HG03175 (cell line): ENCODE data around the gene ZNF90.
A peak's percentile ranks its signal among the peaks of the same experiment; 100 is the strongest.
"Not testable (repeated sequence)": the region's sequence is repeated elsewhere in the genome, so short reads cannot be mapped to it uniquely, and the experiment has no call there.

ENCODE experiments used
- ATAC-seq: cut with Tn5 transposase; IDR thresholded peaks from one replicate; pipeline ENCODE4 v1.9.1; 2021; ENCODE audit warnings: mild to moderate bottlenecking, moderate library complexity; ENCODE audit not compliant: unreplicated experiment

ZNF90 gene

DNA sequence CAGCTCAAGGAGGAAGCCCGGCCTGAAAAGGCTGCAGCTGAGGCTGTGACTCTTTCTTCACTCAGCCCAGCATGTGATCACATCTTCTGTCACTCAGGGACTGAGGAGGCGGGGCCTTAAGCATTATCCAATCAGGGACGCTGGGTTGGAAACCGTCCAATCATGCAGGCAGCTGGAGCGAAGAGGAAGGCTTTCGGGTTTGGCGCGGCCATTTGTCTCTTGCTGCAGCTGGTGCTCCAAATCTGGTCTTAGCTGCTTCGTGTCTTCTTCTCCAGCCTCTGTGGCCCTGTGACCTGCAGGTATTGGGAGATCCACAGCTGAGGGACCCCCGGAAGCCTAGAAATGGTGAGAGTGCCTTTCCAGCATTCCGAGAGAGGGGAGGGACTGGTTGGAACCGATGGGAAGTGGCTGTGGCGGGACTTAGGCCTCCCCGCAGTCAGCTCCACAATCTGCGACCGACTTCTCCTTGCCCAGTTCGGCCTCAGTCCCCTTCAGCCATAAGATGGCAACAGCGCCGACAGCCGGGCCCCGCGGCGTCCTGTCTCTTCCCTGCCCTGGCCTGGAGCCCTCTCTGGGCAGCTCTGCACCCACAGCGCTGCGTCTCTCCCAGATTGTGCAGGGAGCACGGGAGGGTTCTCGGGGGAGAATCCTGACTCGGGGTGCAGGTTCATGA lies at the start of gene ZNF90:
ZNF90 (plus strand) TSS at position 210 of the 673 bp plus-strand sequence; CDS start at position 343, 133 bp downstream.
- peak; percentile 90 for ATAC-seq

DNA sequence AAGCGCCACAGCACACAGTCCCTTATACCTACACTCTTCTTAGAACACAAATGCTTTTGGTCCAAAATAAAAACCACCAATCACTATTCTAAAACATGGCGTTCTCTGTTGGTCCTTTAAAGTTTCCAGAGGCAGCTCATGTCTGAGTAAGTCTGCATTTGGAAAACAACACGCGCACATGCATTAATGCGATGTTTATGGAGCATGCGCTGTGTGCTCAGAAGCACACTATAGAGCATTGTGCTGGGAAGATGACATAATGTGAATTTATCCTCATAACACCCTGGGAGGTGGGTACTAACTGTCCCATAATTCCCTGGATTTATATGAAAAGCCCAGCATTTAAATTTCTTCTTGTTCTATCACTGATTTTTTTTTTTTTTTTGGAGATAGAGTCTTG lies 49.2 kb upstream of the ZNF90 start:
- ATAC-seq: no peak

DNA sequence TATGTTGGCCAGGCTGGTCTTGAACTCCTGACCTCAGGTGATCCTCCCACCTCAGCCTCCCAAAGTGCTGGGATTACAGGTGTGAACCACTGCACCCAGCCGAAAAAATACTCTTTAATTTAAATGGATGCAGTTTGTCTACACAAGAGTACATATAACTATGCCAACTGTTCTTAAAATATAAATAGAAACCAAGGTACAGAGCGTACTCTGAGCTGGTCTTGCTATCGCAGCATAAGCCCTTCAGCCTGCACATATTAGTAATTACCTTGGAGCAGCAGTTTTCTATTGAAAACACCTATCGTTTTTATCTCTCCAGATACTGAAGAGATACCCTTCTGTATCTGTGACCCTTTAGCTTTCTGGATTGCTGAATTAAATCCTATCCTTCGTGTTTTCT lies 41.9 kb upstream of the ZNF90 start:
- ATAC-seq: no peak

DNA sequence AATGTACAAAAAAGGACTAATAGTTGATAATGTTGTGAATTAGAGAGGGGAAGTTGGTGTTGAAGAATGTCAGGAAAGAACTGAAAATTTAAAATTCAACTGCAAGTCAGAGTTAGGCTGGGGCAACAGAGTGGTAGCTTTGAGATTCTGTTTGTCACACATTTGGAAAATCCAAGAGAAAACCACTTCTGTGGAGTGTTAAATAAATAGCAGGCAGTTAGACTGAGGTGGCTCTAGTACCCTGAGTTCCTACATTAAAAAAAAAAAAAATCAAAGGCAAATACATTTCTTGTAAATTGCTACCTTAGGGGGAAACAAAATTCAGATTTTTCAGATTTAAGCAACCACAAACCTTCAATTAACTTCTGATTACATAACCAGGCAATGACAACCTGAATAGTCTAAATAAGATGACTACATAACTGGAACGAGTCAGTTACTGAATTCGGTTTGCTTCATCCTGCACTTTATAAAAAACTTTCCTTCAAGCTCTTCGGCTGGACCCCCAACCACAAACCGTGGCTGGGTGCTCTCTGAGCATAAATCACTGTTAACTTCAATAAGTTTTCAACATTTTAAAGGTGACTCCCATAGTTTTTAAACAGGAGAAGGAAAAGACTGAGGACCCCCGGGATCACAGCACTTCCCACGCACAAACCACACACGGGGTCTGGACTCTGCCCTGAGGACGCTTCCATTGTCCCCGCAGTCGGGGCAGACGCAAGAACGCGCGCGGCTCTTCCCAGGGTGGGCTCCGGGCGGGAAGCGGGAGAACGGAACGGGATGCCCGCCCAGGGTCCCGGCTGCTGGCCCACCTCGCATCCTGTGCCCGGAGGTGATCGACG lies 39.2 kb upstream of the ZNF90 start:
- ATAC-seq: peak; percentile 19

DNA sequence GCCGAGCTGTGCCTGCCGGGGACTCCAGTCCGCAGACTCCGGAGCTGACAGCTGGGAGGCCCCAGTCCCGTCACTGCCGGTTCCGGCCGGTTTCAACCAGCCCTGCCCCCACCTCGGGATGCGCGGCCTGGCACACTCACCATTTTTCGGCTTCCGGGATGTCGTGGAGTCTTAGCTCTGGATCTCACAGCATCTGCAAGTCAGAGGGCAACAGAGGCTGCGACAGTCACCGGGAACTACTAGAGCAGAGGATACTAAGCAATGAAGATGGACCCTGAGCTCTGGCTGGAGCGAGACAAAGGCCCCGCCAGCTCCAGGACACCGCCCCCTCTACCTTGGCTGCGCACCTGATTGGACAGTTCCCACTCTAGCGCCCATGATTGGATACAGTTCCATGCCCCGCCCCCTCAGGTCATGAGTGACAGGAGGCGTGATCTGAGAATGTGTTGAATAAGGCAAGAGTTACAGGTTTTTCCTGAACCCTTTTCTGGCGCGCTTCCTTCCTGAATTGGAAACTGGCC lies 38.5 kb upstream of the ZNF90 start, which contains the start of gene ZNF682:
ZNF682 (minus strand) TSS at position 303 of the 521 bp plus-strand sequence; CDS start at position 143, 160 bp downstream.
- peak; percentile 98 for ATAC-seq

DNA sequence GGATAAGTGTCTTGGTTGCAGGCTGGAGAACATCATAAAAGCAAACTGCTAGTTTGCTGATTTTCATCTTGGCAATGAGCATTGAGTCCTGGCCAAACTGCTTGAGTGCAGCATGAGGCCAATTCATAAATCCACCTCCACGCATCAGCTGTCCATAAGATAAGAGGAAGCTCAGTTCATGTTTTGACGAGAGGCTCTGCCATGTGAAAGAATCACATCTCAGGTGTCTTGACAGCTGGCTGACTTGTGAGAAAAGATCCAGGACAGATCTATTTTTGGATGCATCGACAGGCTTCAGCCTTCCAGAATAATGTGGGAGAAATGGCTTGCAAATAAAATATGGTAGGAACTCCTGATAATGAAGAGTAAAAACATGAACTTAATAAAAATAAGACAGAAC lies 33.1 kb upstream of the ZNF90 start:
- ATAC-seq: no peak

DNA sequence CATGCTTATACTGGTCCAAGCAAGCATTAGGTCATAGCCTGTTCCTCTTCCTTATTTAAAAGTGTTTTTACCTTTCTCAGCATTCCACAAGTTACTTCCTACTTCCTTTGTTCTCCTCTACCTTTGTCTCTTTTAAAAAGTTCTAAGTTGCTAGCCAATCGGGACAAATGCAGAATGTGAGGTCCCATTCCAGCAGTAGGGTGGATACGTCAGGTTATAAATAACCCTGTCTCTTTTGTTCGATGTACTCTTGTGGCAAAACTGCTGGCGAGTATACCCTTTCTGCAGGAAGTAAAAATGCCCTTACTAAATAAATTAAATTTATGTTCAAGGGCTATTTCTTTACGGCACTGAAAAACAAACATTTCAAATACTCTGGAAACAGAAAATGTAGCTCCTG lies 32.1 kb upstream of the ZNF90 start:
- ATAC-seq: not testable (repeated sequence)

DNA sequence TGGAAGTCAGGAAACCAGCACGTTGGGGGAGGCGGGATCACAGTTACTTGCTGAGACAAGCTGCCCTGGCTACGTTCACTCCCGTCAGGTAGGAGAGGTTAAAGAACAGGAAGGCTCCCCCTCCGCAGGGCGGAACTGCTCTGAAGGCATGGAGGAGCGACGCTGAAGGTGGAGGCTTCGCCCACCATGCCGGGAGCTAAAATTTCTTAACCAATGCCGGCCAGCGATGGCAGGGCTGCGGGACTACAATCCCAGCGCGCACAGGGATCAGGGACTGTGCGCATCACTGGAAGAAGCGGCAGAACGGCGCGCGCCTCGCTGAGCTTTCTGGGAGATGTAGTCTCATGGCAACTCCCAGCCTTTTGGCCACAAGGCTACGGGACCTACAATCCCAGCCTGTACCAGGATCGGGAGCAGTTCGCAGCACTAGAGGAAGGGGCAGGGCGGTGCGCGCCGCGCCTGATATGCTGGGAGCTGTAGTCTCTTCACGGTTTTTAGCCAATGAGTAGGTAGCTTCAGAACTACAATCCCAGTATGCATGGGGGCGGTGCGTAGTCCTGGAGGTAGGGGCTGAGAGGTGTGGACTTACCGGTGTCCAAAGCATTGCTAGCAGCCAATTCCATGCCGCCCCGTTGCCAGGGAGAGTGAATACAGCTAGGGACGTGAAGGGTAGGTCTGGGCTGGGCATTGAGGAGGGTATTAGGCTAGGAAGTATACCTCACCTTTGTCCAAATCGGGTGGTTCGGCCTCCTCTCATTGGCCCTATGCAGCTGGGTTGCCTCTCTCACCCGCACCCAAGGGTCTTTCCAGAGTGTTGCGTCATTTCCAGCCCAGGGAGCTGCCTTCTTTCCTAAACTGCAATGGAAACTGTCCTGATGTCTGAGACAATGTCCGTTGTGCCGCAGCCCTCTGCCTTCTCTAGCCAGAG lies 25.7 kb upstream of the ZNF90 start:
- ATAC-seq: peak; percentile 87

DNA sequence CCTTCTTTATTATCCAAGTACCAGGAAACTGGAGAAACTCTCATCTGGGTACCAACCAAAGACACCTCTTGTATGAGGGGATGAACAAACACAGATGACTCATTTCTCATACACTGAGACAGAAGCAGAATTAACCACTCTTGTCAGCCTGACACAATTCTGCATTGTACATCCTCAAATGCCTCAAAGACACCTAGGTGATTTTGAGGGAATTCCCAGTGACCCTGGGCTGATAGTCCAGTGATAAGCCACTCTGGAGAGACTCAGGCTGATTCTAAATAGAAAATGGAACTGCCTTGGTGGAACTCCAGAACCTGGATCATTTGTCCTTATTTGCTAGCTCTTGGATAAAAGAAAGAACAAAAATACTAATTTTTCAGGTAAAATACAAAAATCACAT lies 19.1 kb upstream of the ZNF90 start:
- ATAC-seq: not testable (repeated sequence)

DNA sequence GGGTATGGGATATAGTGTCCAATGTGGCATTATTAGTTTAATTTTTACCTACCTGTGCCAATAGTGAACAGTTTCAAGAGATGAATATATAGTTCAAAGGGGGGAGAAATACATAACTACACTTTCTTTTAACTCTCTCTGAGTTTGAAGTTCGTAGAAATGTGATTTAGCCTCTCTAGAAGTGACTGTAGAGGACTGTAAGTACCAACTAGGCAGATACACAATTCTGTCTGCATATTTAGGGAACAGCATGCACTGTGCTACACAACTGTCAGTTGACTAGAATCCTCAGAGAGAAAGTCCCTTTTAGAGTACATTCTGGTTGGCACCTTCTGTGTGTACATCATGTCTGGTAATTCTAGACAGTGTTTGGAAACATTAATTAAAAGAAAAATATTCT lies 17.5 kb upstream of the ZNF90 start:
- no peak for ATAC-seq

DNA sequence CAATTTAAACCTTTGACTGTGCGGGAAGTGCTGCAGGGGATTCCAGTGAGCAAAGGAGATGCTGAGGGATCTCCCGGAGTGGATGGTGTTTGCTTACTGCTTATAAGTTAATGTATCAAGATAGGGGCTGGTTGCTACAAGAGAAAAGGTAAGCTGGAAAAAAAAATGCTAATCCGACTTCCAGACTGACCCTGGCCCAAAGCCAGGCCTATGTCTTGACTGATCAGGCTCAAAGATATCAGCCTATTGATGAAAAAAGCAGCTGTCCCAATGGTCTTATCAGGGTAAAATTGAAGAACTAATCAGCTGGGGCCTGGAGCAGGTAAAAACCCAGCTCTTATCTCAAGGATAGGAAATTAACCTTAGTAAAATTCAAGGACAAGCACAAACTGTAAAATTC lies 10.9 kb upstream of the ZNF90 start:
- no peak for ATAC-seq

DNA sequence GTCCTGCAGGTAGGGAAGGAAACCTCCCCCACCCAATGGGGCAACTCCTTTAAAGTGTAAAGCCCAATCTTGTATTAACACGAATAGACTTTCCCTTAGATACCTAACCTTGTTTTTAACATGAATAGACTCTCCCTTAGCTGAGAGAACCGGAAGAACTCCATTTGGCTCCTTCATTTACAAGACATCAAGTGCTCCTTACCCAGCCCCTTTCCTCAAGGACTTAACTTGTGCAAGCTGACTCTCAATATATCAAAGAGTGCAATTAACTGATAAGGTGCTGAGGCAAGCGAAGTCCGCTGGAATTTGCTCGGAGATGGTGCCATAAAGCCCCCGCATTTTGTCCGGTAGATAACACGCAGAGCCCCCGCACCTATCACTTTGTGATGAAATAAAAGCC lies 9.9 kb upstream of the ZNF90 start:
- no peak for ATAC-seq

DNA sequence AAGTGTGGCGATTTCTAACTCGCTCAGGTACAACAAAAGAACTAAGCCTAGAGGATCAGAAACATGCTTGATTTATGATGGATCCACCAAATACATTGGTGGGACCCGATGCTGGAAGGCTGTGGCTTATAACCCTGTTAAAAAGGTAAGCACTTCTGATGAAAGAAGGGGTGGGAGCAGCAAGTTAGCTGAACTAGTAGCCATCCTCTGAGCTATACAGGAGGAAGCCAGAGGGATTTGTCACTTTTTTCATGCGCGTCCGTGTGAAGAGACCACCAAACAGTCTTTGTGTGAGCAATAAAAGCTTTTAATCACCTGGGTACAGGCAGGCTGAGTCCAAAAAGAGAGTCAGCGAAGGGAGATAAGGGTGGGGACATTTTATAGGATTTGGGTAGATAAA lies 9.2 kb upstream of the ZNF90 start:
- ATAC-seq: not testable (repeated sequence)

DNA sequence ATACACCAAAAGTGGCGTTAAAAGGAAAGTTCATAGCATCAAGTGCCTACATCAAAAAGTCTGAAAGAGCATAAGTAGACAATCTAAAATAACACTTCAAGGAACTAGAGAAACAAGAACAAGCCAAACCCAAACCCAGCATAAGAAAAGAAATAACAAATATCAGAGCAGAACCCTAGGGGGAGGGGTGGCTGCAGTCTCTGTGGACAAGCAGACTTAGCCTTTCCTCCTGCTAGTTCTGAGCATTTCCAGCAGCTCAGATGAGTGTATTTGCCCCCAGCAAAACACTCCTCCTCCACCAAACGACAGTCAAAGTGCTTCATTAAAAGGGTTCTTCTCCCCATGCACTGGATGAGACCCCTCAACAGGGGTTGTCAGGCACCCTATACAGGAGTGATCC lies 7.1 kb upstream of the ZNF90 start:
- ATAC-seq: no peak

DNA sequence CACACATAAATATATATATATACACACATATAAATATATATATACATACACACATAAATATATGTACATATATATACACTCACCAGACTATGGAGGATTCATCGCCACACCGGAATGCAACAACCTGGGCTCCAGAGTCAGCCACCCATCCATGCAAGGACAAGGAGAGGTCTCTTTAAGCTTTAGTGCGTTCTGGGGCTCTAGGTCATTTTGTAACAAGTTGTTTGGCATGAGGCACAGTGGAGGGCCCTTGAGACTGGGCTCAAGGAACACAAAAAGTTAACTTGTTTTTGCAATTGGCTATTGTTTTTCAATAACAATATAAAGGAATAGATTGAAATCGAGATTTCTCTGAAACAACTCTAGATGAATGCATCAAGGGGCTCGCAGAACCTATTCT lies 4.9 kb upstream of the ZNF90 start:
- no peak for ATAC-seq

DNA sequence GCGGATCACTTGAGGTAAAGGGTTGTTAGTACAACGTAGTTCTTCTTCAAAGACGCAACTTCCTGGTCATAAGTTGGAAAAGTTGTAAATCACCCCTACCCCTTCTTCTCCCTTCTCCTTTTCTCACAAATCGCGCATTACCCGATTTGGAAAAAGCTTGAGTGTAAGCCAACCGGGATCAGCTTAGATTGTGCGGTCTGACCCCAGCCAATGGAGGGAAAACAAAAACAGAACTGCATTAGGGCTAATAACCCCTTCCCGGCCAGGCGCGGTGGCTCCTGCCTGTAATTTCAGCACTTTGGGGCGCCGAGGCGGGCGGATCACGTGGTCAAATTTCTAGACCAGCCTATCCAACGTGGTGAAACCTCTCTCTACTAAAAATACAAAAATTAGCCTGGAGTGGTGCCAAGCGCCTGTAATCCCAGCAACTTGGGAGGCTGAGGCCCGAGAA lies 806 bp downstream of the ZNF90 start:
- no peak for ATAC-seq

DNA sequence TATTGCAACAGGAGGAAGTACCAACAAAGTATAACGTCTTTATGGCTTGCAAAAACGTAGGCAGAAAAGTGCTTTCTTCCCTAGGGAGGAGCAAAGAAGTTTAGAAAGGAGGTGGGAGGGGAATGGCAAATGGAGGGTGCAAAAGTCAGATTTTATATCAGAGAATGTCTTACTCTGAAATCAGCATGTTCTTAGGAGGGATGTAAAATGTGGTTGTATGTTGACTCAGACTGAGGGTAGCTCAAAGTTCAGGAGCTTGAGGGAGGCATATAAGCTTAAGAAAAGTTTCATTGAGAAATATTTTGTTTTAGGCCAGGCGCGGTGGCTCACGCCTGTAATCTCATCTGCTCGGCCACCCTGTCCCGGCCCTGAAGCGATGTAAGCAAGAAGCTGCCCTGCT lies 1.7 kb downstream of the ZNF90 start:
- ATAC-seq: no peak

DNA sequence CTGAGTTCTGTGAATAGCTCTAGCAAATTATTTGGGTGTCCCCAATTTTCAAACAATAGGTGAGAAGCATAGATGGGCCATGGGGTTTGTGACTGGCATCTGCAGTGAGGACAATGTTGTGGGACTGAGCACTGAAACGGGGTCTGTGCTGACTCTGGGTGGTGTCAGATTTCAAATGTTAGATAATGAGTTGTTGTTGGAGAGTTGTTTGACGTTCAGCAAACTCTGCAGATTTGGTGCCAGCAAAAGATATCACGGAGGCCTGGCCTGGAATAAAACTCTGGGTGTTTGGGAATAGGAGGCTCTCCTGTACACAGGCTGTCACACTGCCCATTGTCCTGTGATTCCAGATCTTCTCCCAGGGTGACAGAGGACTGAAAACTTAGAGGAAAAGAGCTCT lies 2.9 kb downstream of the ZNF90 start:
- ATAC-seq: no peak

DNA sequence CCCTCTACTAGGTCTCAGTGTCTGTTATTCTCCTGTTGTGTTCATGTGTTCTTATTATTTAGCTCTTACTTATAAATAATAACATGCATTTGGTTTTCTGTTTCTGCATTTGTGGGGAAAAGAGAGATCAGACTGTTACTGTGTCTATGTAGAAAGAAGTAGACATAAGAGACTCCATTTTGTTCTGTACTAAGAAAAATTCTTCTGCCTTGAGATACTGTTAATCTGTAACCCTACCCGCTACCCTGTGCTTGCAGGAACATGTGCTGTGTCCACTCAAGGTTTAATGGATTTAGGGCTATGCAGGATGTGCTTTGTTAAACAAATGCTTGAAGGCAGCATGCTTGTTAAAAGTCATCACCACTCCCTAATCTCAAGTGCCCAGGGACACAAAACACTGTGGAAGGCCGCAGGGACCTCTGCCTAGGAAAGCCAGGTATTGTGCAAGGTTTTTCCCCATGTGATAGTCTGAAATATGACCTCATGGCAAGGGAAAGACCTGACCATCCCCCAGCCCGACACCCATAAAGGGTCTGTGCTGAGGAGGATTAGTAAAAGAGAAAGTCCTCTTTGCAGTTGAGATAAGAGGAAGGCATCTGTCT lies 4.5 kb downstream of the ZNF90 start:
- not testable (repeated sequence) for ATAC-seq

DNA sequence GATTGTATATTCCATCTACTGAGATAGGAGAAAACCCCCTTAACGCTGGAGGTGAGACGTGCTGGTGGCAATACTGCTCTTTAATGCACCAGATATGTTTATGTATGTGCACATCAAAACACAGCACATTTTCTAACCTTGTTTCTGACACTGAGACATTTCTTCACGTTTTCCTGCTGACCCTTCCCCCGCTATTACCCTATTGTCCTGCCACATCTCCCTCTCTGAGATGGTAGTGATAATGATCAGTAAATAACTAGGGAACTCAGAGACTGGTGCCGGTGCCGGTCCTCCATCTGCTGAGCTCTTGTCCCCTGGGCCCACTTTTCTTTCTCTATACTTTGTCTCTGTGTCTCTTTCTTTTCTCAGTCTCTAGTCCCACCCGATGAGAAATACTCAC lies 5.1 kb downstream of the ZNF90 start:
- ATAC-seq: not testable (repeated sequence)
